AG10803 (cell line): Measurements from ENCODE around the gene PBX1.

Experiments
- DNase-seq: peaks from one replicate; pipeline ENCODE4 v3.0.0; 2010; ENCODE audit warnings: low read depth
- H3K4me3 ChIP-seq: 2 replicates; pipeline ENCODE4 v1.5.1; 2011; ENCODE audit warnings: mild to moderate bottlenecking, low read length, control low read depth
- CTCF ChIP-seq: conservative IDR thresholded peaks from 2 replicates; pipeline ENCODE4 v1.5.1; 2011; ENCODE audit warnings: mild to moderate bottlenecking, low read length, control low read depth, inconsistent platforms

PBX1 gene

DNA sequence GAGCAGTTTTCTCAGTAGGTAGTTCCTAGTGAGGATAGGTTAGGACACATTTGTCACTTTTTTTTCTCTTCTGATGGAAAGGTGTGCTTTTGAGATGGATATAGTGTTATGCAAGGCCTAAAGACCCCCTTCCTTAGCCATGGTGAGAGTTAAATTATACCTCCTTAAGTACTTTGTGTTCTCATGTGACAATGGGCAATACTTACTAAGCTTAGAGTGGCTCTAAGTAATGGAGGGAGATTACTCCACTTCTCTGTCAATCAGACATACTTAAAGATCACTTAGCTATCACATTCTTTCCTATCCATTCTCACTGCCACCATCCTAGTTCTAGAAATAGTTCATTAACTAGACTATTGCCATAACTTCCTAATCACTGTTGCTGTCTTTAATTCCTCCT, 265.6 kb downstream of the PBX1 start:
- no peak overlapping the region for H3K4me3 ChIP-seq
- no peak for TF ChIP-seq CTCF
- DNase-seq: no peak

- H3K4me3 ChIP-seq: no peak overlapping the region
- no peak for TF ChIP-seq CTCF
- no peak for DNase-seq
Observed at GRCh38 chr1:164830628-164831027, 271.6 kb downstream of the PBX1 start.

- no peak for TF ChIP-seq CTCF
- H3K4me3 ChIP-seq: no peak overlapping the region
- peak; percentile 17 for DNase-seq
Observed at GRCh38 chr1:164834641-164835040, 275.7 kb downstream of the PBX1 start.

- DNase-seq: no peak
- H3K4me3 ChIP-seq: no peak overlapping the region
- TF ChIP-seq CTCF: no peak
Observed at GRCh38 chr1:164836614-164837018, 277.6 kb downstream of the PBX1 start.

DNA sequence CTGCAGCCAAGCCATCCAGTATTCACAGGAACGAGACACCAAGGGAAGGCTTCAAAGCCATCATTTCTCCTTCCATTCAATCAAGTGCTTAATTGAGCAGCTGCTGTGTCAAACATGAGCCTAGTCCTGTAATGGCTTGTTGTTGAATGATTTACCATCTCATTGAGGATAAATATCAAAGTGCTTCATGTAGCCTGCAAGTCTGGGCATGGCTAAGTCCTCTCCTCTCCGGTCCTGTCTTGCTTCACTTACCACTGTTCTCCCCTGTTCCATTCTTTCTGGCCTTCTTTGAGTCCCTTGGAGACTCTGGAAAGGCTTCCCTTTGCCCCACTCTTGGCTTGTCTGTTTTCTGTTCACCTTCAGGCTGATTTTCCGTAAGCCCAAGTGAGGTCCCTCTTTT, 279.8 kb downstream of the PBX1 start:
- TF ChIP-seq CTCF: no peak
- no peak overlapping the region for H3K4me3 ChIP-seq
- DNase-seq: no peak

GRCh38 chr1:164840936-164841335, 282.0 kb downstream of the PBX1 start:
- no peak for DNase-seq
- TF ChIP-seq CTCF: no peak
- no peak overlapping the region for H3K4me3 ChIP-seq

GRCh38 chr1:164841702-164842465, 282.9 kb downstream of the PBX1 start:
- no peak for DNase-seq
- H3K4me3 ChIP-seq: no peak overlapping the region
- TF ChIP-seq CTCF: no peak
